Tibial artery (tissue), 4 donors: ENCODE data around the gene FGF12.

Experiments used
- DNase-seq, 2 donors: peaks; one replicate each; pipeline ENCODE4 v3.0.0-alpha.2; 2019
- H3K27ac ChIP-seq, 2 donors: fragments of 200-600 bp; sonication (generic) in 1 of 2; 1 replicate in 1 of 2; 2 replicates in 1 of 2; pipeline ENCODE4 v1.5.1; 2018 to 2019; ENCODE audit warnings: mild to moderate bottlenecking in 1 of 2
- H3K27me3 ChIP-seq, 2 donors: fragments of 200-600 bp; sonication (generic) in 1 of 2; one replicate each; pipeline versions ENCODE4 v1.5.1 to v1.6.0; 2016 to 2019
- H3K36me3 ChIP-seq, 3 donors: fragments of 200-600 bp; sonication (generic) in 2 of 3; one replicate each; pipeline ENCODE4 v1.5.1; 2016 to 2019; ENCODE audit warnings: mild to moderate bottlenecking in 2 of 3
- H3K4me1 ChIP-seq, 4 donors: fragments of 200-600 bp; sonication (generic) in 2 of 4; 1 replicate in 3 of 4; 2 replicates in 1 of 4; pipeline ENCODE4 v1.5.1; 2016 to 2019
- H3K4me3 ChIP-seq, 2 donors: fragments of 200-600 bp; sonication (generic) in 1 of 2; 1 replicate in 1 of 2; 2 replicates in 1 of 2; pipeline ENCODE4 v1.5.1; 2018 to 2019; ENCODE audit warnings: mild to moderate bottlenecking in 2 of 2
- H3K9me3 ChIP-seq, 3 donors: fragments of 200-600 bp; sonication (generic) in 1 of 3; one replicate each; pipeline ENCODE4 v1.5.1; 2016 to 2019
- intact Hi-C: fragments of 100-400 bp; cut with DNase I; formaldehyde crosslinking; loops from one replicate; pipeline ENCODE4 v1.15.0; 2023; ENCODE audit warnings: low total_unique reads
- TF ChIP-seq, protein P1 (sequence below), 2 experiments: fragments of 200-600 bp in 1 of 2; fragments of 450-650 bp in 1 of 2; IDR thresholded peaks; one replicate each; pipeline ENCODE4 v1.5.1; 2017 to 2019; ENCODE audit warnings: antibody characterized with exemption in 2 of 2, mild to moderate bottlenecking in 1 of 2, moderate library complexity in 1 of 2

The FGF12 gene

DNA sequence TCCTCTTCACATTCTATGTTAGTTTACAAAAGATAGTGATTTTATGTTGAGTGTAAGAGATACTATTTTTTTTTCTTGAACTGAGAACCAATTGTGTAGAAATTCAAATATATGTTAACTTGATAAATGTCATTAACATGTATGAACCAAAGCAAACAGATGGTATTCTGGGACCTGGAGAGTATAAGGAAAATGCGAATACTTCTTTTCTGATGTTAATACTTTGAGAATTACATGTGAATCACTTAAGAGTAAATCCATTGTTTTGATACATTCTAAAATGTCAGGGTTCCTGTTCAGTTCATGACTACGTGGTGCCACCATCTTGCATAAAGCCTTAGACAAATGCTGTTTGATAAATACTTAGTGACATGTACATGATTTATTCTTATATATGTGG, 541.3 kb downstream of the FGF12 start:
- Histone ChIP-seq H3K36me3 (no peaks in the 10 kb centered on the region), H3K9me3 (no peaks in the 10 kb centered on the region), H3K27ac (no peak overlapping the region), H3K4me1 (no peaks in the 10 kb centered on the region), H3K4me3 (no peak overlapping the region), H3K27me3 (no peaks in the 10 kb centered on the region)
- no peak for DNase-seq
- TF ChIP-seq, protein P1, sequence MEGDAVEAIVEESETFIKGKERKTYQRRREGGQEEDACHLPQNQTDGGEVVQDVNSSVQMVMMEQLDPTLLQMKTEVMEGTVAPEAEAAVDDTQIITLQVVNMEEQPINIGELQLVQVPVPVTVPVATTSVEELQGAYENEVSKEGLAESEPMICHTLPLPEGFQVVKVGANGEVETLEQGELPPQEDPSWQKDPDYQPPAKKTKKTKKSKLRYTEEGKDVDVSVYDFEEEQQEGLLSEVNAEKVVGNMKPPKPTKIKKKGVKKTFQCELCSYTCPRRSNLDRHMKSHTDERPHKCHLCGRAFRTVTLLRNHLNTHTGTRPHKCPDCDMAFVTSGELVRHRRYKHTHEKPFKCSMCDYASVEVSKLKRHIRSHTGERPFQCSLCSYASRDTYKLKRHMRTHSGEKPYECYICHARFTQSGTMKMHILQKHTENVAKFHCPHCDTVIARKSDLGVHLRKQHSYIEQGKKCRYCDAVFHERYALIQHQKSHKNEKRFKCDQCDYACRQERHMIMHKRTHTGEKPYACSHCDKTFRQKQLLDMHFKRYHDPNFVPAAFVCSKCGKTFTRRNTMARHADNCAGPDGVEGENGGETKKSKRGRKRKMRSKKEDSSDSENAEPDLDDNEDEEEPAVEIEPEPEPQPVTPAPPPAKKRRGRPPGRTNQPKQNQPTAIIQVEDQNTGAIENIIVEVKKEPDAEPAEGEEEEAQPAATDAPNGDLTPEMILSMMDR (IDR thresholded peaks at IDR 0.05): no peak
- intact Hi-C loops: no loop called here

DNA sequence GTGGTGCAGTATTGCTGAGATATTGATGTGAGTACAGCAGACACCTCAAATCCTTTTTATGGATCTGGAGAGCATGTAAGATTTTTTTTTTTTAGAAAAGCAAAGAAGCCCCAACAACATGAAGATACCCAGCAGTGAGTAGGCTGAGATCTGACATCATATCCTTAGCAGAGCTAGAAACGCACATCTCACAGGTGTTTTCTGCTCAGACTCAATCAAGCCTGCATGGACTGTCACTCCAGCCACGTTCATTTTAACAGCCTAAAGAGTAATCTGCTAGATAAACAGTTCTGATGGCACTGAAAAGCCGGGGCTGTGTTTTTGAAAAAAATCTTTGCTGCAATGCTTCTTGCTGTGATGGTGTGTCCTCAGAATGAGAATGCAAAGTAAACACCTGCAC, 544.2 kb downstream of the FGF12 start:
- Histone ChIP-seq H3K4me3 (no peak overlapping the region), H3K27ac (no peak overlapping the region), H3K36me3 (no peaks in the 10 kb centered on the region), H3K27me3 (no peaks in the 10 kb centered on the region), H3K9me3 (no peaks in the 10 kb centered on the region), H3K4me1 (no peaks in the 10 kb centered on the region)
- intact Hi-C loops: no loop called here
- TF ChIP-seq, protein P1 (IDR thresholded peaks at IDR 0.05): no peak
- DNase-seq: no peak

DNA sequence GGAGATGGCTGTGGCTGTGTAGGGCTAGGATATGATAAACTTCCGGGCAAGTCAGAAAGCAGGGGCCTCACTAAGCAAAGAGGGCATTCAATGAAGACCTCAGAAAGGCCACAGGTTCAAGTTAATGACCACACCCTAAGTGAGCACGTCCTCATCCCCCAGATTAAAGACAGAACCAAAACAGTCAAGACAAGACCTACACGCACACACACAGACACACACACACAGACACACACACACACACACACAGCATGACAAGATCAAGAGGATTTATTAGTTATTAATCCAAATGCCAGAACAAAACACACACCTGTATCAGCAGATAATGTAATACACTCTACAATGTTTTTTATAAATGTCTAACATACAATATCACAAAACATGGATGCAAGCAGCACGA, 546.2 kb downstream of the FGF12 start:
- H3K9me3 ChIP-seq: no peaks in the 10 kb centered on the region
- H3K27ac ChIP-seq: no peak overlapping the region
- TF ChIP-seq, protein P1 (IDR thresholded peaks at IDR 0.05): no peak
- no peaks in the 10 kb centered on the region for H3K36me3 ChIP-seq
- no peaks in the 10 kb centered on the region for H3K27me3 ChIP-seq
- intact Hi-C loops: no loop called here
- DNase-seq: no peak
- H3K4me1 ChIP-seq: no peaks in the 10 kb centered on the region
- no peak overlapping the region for H3K4me3 ChIP-seq

GRCh38 chr3:192177383-192177782, 550.0 kb downstream of the FGF12 start:
- intact Hi-C loops: no loop called here

GRCh38 chr3:192174283-192174682, 553.1 kb downstream of the FGF12 start:
- Histone ChIP-seq H3K27ac (no peak overlapping the region), H3K9me3 (no peaks in the 10 kb centered on the region), H3K4me3 (no peak overlapping the region), H3K36me3 (no peaks in the 10 kb centered on the region), H3K27me3 (no peaks in the 10 kb centered on the region), H3K4me1 (no peaks in the 10 kb centered on the region)
- TF ChIP-seq, protein P1 (IDR thresholded peaks at IDR 0.05): no peak
- no peak for DNase-seq
- intact Hi-C loops: no loop called here

More at GRCh38 chr3:192177383-192177782, 550.0 kb downstream of the FGF12 start:
- TF ChIP-seq, protein P1 (IDR thresholded peaks at IDR 0.05): no peak
- Histone ChIP-seq H3K27ac (no peak overlapping the region), H3K4me1 (no peaks in the 10 kb centered on the region), H3K36me3 (no peaks in the 10 kb centered on the region), H3K4me3 (no peak overlapping the region), H3K9me3 (no peaks in the 10 kb centered on the region), H3K27me3 (no peaks in the 10 kb centered on the region)
- DNase-seq: no peak

- Histone ChIP-seq H3K4me1 (no peaks in the 10 kb centered on the region), H3K4me3 (no peak overlapping the region), H3K27ac (no peak overlapping the region), H3K27me3 (no peaks in the 10 kb centered on the region), H3K9me3 (no peaks in the 10 kb centered on the region), H3K36me3 (no peaks in the 10 kb centered on the region)
- TF ChIP-seq, protein P1 (IDR thresholded peaks at IDR 0.05): no peak
- no peak for DNase-seq
- intact Hi-C loops: no loop called here
Measured at GRCh38 chr3:192171213-192171612, 556.1 kb downstream of the FGF12 start.
